OCI-LY3 (cell line): ENCODE measurements around the gene NUDT19.

ENCODE experiments used
- H2AFZ ChIP-seq: fragments of 200-600, 300-600 bp; shearing (Covaris generic); 2 replicates; pipeline ENCODE4 v1.6.0; 2014; ENCODE audit warnings: antibody characterized with exemption, low read depth, low read length
- H3K27ac ChIP-seq: fragments of 200-600, 300-600 bp; sonication (generic); 2 replicates; pipeline ENCODE4 v1.5.1; 2014; ENCODE audit warnings: mild to moderate bottlenecking, low read length, moderate library complexity, mixed read lengths
- H3K27me3 ChIP-seq: fragments of 200-600, 300-600 bp; sonication (generic); 2 replicates; pipeline ENCODE4 v1.6.1; 2014; ENCODE audit warnings: low read depth, low read length, mixed read lengths
- H3K36me3 ChIP-seq: fragments of 200-600, 300-600 bp; sonication (generic); replicated peaks from 2 replicates; pipeline ENCODE3; 2014; ENCODE audit warnings: low read depth, low read length, mixed read lengths
- H3K4me1 ChIP-seq: fragments of 300-600, 200-600 bp; sonication (generic); 2 replicates; pipeline ENCODE4 v1.6.1; 2014; ENCODE audit warnings: low read length, mixed read lengths
- H3K4me2 ChIP-seq: fragments of 200-600, 300-600 bp; sonication (generic); 2 replicates; pipeline ENCODE4 v1.6.1; 2014; ENCODE audit warnings: low read length, mixed read lengths
- H3K4me3 ChIP-seq: fragments of 300-600, 200-600 bp; sonication (generic); 2 replicates; pipeline ENCODE4 v1.5.1; 2014; ENCODE audit warnings: antibody characterized with exemption, mild to moderate bottlenecking, low read length, moderate library complexity
- H3K79me2 ChIP-seq: fragments of 300-600, 200-600 bp; shearing (Covaris generic); 2 replicates; pipeline ENCODE4 v1.6.1; 2014; ENCODE audit warnings: mild to moderate bottlenecking, low read length, mixed read lengths
- H3K9ac ChIP-seq: fragments of 300-600, 200-600 bp; shearing (Covaris generic); 2 replicates; pipeline ENCODE4 v1.6.0; 2014; ENCODE audit warnings: mild to moderate bottlenecking, low read length, moderate library complexity
- H3K9me3 ChIP-seq: fragments of 200-600, 300-600 bp; shearing (Covaris generic); 2 replicates; pipeline ENCODE4 v1.6.1; 2014; ENCODE audit warnings: low read length, mixed read lengths; ENCODE audit not compliant: insufficient read depth
- H4K20me1 ChIP-seq: fragments of 200-600, 300-600 bp; sonication (generic); 2 replicates; pipeline ENCODE4 v1.6.1; 2016; ENCODE audit warnings: low read length, mixed read lengths; ENCODE audit not compliant: insufficient read depth
- CTCF ChIP-seq: fragments of 200-600, 300-600 bp; sonication (generic); IDR thresholded peaks from 2 replicates; pipeline ENCODE4 v1.5.1; 2014; ENCODE audit warnings: antibody characterized with exemption, low read length, low read depth
- EZH2phosphoT487 ChIP-seq: fragments of 200-600 bp; shearing (Covaris generic); IDR thresholded peaks from 2 replicates; pipeline ENCODE4 v1.6.1; 2018; ENCODE audit warnings: antibody characterized with exemption, mixed run types, low read depth

The NUDT19 gene

GRCh38 chr19:32674153-32674930 lies 17.3 kb upstream of the NUDT19 start:
- H3K4me3 ChIP-seq = peak overlapping the region; percentile 95
- no peak overlapping the region; the same call in 1 of the 2 replicates for H2AFZ ChIP-seq
- peaks cover 38% of the 10 kb centered on the region for H4K20me1 ChIP-seq
- H3K4me2 ChIP-seq = peak overlapping the region; percentile 98
- peak overlapping the region; percentile 23 for H3K27ac ChIP-seq
- TF ChIP-seq CTCF (no peak), EZH2phosphoT487 (no peak)
- H3K27me3 ChIP-seq = no peaks in the 10 kb centered on the region
- no peaks in the 10 kb centered on the region for H3K9me3 ChIP-seq
- peaks cover 55% of the 10 kb centered on the region for H3K79me2 ChIP-seq
- H3K36me3 ChIP-seq = peaks cover 2% of the 10 kb centered on the region
- H3K9ac ChIP-seq = peak overlapping the region; percentile 86
- peaks cover 8% of the 10 kb centered on the region for H3K4me1 ChIP-seq

DNA sequence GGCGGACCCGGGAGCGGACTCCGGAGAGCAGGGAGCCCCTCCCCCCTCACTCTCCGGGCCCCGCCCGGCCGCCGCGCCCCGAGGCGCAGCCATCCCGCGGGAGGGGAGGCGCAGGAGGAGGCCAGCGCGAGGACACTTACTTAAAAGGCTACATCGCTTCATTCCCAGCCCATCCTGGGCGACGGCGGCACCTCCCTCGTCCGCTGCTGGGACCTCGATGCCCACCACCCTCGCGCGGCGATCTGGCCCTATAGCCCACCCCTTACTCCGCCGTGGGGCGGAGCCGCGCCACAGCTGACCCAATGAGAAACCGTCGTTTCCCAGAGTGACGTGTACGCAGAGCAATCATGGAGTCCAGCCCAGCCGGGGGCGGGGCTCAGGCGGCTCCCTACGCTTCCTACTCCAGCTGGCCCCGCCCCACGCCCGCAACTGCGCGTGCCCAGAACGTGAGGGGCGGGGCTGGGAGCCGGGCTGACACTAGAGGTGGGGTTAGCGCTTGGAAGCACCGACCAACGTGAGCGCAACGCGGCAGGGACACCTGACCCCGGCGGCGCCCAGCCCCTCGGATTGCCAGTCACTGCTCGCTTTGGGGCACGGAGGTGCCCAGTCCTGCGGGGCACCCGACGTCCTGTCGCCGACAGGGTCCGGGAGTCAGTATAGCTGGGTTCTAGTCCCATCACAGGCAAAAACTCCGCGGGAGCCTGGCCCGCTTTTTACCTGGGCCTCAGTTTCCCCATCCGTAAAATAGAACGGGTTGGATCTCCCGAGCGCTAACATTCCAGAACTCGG lies 16.5 kb upstream of the NUDT19 start, which contains the start of gene ANKRD27:
Gene ANKRD27 (minus strand): TSS at position 250 of the 789 bp plus-strand sequence. CDS start 16,165 bp downstream, outside the sequence.
- peak within 1 kb of the TSS; percentile 23 for H3K27ac ChIP-seq

DNA sequence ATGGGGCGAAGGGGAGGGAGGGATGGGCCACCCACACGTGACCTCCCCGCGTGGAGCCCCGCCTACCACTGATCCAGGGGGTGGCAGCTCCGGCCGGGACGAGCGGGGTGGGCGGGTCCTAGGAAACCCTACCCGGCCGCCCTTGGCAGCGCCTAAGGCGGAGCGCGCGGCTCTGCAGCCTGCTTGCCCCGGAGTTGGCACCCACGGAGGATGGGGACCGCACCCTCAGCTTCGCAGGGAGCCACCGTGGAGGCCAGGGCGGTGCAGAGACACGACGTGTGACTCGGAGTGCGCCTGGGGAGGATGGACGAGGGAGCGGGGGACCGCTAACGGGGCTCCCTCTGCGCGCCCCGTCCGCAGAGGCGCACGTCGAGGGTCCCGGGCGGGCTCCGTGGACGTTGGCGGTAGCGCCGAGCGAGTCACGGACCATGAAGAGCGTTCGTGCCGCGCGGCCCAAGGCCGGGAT lies 15.9 kb upstream of the NUDT19 start, which contains the start of gene RGS9BP:
Gene RGS9BP (plus strand): TSS at position 129 of the 466 bp plus-strand sequence. CDS start 416 bp downstream, outside the sequence.
- peak within 1 kb of the TSS; percentile 23 for H3K27ac ChIP-seq
- H4K20me1 ChIP-seq = peaks cover 29% of the 10 kb centered on the region
- TF ChIP-seq EZH2phosphoT487 = no peak
- TF ChIP-seq CTCF = no peak
- peak within 1 kb of the TSS; percentile 95 for H3K4me3 ChIP-seq
- H3K4me1 ChIP-seq = peaks cover 11% of the 10 kb centered on the region
- peaks cover 42% of the 10 kb centered on the region for H3K79me2 ChIP-seq
- peak within 1 kb of the TSS; percentile 87 for H2AFZ ChIP-seq
- peak within 1 kb of the TSS; percentile 98 for H3K4me2 ChIP-seq
- no peaks in the 10 kb centered on the region for H3K27me3 ChIP-seq
- no peaks in the 10 kb centered on the region for H3K36me3 ChIP-seq
- no peaks in the 10 kb centered on the region for H3K9me3 ChIP-seq
- H3K9ac ChIP-seq = peak within 1 kb of the TSS; percentile 86

More for the DNA sequence above, 16.5 kb upstream of the NUDT19 start, which contains the start of gene ANKRD27:
- peak within 1 kb of the TSS; percentile 98 for H3K4me2 ChIP-seq
- H3K9me3 ChIP-seq = no peaks in the 10 kb centered on the region
- H3K79me2 ChIP-seq = peaks cover 48% of the 10 kb centered on the region
- no peaks in the 10 kb centered on the region for H3K27me3 ChIP-seq
- TF ChIP-seq EZH2phosphoT487 = no peak
- no peak for TF ChIP-seq CTCF
- peak within 1 kb of the TSS; percentile 86 for H3K9ac ChIP-seq
- peak within 1 kb of the TSS; percentile 87 for H2AFZ ChIP-seq
- no peaks in the 10 kb centered on the region for H3K36me3 ChIP-seq
- peak within 1 kb of the TSS; percentile 95 for H3K4me3 ChIP-seq
- peaks cover 11% of the 10 kb centered on the region for H3K4me1 ChIP-seq
- H4K20me1 ChIP-seq = peaks cover 30% of the 10 kb centered on the region
